Measurements from ENCODE around the gene IFIH1.

DNA sequence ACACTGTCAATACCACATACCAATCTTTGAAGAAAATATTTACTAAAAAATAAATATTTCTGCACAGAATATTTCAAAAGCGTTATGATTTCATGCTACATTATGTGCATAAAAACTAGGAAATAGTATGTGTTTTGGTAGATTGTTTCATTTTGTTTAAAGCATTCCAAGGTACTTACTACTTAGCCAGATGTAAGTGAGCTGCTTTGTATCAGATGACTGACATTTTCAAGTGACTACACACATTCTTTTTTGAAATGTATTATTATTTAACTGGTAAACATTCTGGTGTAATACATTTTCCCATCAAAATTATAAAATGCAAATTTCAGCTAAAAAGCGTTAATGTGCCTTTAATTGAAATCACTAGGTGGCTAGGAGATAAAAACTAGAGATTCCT is 46.9 kb upstream of the IFIH1 start:
- TF ChIP-seq, protein P1, sequence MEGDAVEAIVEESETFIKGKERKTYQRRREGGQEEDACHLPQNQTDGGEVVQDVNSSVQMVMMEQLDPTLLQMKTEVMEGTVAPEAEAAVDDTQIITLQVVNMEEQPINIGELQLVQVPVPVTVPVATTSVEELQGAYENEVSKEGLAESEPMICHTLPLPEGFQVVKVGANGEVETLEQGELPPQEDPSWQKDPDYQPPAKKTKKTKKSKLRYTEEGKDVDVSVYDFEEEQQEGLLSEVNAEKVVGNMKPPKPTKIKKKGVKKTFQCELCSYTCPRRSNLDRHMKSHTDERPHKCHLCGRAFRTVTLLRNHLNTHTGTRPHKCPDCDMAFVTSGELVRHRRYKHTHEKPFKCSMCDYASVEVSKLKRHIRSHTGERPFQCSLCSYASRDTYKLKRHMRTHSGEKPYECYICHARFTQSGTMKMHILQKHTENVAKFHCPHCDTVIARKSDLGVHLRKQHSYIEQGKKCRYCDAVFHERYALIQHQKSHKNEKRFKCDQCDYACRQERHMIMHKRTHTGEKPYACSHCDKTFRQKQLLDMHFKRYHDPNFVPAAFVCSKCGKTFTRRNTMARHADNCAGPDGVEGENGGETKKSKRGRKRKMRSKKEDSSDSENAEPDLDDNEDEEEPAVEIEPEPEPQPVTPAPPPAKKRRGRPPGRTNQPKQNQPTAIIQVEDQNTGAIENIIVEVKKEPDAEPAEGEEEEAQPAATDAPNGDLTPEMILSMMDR (IDR thresholded peaks at IDR 0.05; ENCODE audit: low read length) = no peak
- no peak for TF ChIP-seq EZH2phosphoT487 (IDR thresholded peaks at IDR 0.05; ENCODE audit: low read length)
